ENCODE measurements around the gene SQOR. TPM values are rescaled to one million over a fixed set of nuclear protein-coding genes. Genes with fewer than 3 reads are reported as not detected.

SQOR gene
- total RNA-seq, 4 donors from 2014 or later: 49.8 to 80.4 (median 67.8) TPM

GRCh38 chr15:45611305-45611704 is 23.5 kb upstream of the SQOR start:
- no peaks in the 10 kb centered on the region for H3K9me3 ChIP-seq
- TF ChIP-seq CTCF (IDR thresholded peaks at IDR 0.05): peak in 2 of 3 experiments; percentile 26 to 35
- no peak for TF ChIP-seq POLR2AphosphoS5 (IDR thresholded peaks at IDR 0.05)
- intact Hi-C loops (cut with DNase I): loop anchor here (5.0 kb wide), 1 partner anchor 89 kb away; the partner anchor contains the start of gene SLC30A4
- peaks cover 0 to 33% (median 23%) of the 10 kb centered on the region in 4 donors for H3K36me3 ChIP-seq
- no peak overlapping the region for H3K4me3 ChIP-seq
- no peaks in the 10 kb centered on the region for H3K27me3 ChIP-seq
- H3K27ac ChIP-seq (replicated peaks in 1 of 4): no peak overlapping the region
- 17% methylated on average over 4 of the region's 4 CpGs for WGBS
- H3K4me1 ChIP-seq: peaks cover 0 to 7% (median 0%) of the 10 kb centered on the region in 4 donors
- DNase-seq (ENCODE audit: extremely low spot score): no peak

GRCh38 chr15:45612790-45613415 is 21.9 kb upstream of the SQOR start:
- Histone ChIP-seq H3K27me3 (no peaks in the 10 kb centered on the region), H3K9me3 (no peaks in the 10 kb centered on the region), H3K4me1 (peaks cover 0 to 7% (median 0%) of the 10 kb centered on the region in 4 donors), H3K36me3 (peaks cover 0 to 18% (median 9%) of the 10 kb centered on the region in 4 donors), H3K4me3 (no peak overlapping the region), H3K27ac (replicated peaks in 1 of 4) (no peak overlapping the region)
- WGBS: 67% methylated on average over 1 of the region's 1 CpG
- intact Hi-C loops (cut with DNase I): loop anchor here (2.0 to 5.0 kb wide), 2 partner anchors 91 to 154 kb away; partner anchors contain the start of gene SLC30A4
- DNase-seq (ENCODE audit: extremely low spot score): peak; percentile 14
- TF ChIP-seq EP300 (IDR thresholded peaks at IDR 0.05) (no peak), POLR2AphosphoS5 (IDR thresholded peaks at IDR 0.05) (no peak), CTCF (IDR thresholded peaks at IDR 0.05) (no peak), POLR2A (IDR thresholded peaks at IDR 0.05; ENCODE audit: low read depth) (no peak)

DNA sequence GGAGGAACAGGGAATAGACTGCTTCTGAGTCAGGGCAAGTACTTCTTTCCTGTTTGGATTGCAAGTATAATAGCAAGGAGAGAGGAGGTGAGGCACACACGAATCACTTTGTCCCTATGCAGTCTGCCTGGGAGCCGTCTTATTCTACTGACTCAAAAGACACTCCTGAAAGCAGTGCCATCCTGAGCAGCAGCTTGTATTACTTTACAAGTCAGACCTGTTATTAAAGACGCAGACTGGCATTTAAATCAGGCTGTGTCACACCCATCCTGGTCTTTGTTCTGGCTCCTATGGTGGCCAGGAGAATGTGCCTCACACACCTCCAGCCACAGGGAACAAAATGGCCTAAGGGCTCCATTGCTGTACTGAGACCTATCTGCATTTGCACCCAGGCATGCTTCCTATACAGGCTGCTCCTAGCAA is 17.9 kb upstream of the SQOR start:
- no peak for DNase-seq (ENCODE audit: extremely low spot score)
- intact Hi-C loops (cut with DNase I): no loop called here
- H3K9me3 ChIP-seq: no peaks in the 10 kb centered on the region
- no peak for TF ChIP-seq EP300 (IDR thresholded peaks at IDR 0.05)
- H3K36me3 ChIP-seq: no peaks in the 10 kb centered on the region
- no peak overlapping the region for H3K4me3 ChIP-seq
- 78% methylated on average over 3 of the region's 3 CpGs for WGBS
- H3K27ac ChIP-seq (replicated peaks in 1 of 4): no peak overlapping the region
- H3K4me1 ChIP-seq: peaks cover 0 to 7% (median 0%) of the 10 kb centered on the region in 4 donors
- no peaks in the 10 kb centered on the region for H3K27me3 ChIP-seq

DNA sequence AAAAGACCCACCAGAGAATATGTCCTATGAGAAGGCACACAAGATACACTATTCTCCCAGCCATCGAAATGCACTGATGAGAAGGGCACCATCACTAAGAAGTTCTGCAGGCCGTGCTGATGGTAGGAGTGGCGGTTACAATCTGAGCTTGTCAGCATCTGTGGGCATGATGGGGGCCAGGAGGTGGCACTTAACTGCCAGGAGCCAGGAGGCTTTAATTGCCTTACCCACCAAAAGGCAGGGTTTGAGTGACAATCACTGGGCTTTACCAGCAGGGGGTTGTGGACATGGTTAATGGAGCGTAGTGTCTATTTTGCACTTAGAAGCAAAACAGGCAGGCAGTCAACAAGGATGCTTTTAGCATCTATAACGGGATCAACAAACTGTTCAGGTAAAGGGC is 16.0 kb upstream of the SQOR start:
- WGBS: 91% methylated on average over 5 of the region's 5 CpGs
- intact Hi-C loops (cut with DNase I): no loop called here
- Histone ChIP-seq H3K9me3 (no peaks in the 10 kb centered on the region), H3K4me3 (no peak overlapping the region), H3K27ac (replicated peaks in 1 of 4) (no peak overlapping the region), H3K4me1 (peaks cover 0 to 7% (median 0%) of the 10 kb centered on the region in 4 donors), H3K27me3 (no peaks in the 10 kb centered on the region), H3K36me3 (no peaks in the 10 kb centered on the region)
- DNase-seq (ENCODE audit: extremely low spot score): no peak
- no peak for TF ChIP-seq CTCF (IDR thresholded peaks at IDR 0.05)
- TF ChIP-seq EP300 (IDR thresholded peaks at IDR 0.05): no peak
- TF ChIP-seq POLR2AphosphoS5 (IDR thresholded peaks at IDR 0.05): no peak
- TF ChIP-seq POLR2A (IDR thresholded peaks at IDR 0.05; ENCODE audit: low read depth): no peak

- Histone ChIP-seq H3K27ac (replicated peaks in 1 of 4) (no peak overlapping the region), H3K4me3 (no peak overlapping the region), H3K36me3 (no peaks in the 10 kb centered on the region), H3K4me1 (peaks cover 0 to 5% (median 0%) of the 10 kb centered on the region in 4 donors), H3K27me3 (no peaks in the 10 kb centered on the region), H3K9me3 (peaks cover 0 to 27% (median 20%) of the 10 kb centered on the region in 4 donors)
- intact Hi-C loops (cut with DNase I): no loop called here
- 86% methylated on average over 7 of the region's 7 CpGs for WGBS
- no peak for DNase-seq (ENCODE audit: extremely low spot score)
- no peak for TF ChIP-seq EP300 (IDR thresholded peaks at IDR 0.05)
- TF ChIP-seq POLR2AphosphoS5 (IDR thresholded peaks at IDR 0.05): no peak
- TF ChIP-seq POLR2A (IDR thresholded peaks at IDR 0.05; ENCODE audit: low read depth): no peak
- TF ChIP-seq CTCF (IDR thresholded peaks at IDR 0.05): no peak
Measured at GRCh38 chr15:45628136-45628535, 6.7 kb upstream of the SQOR start.
